Kidney tubule cell (primary cell): ENCODE results near the gene MYO1B.

Experiments
- DNase-seq: peaks from one replicate; pipeline ENCODE4 v3.0.0-alpha.2; 2018; ENCODE audit warnings: low spot score

MYO1B gene

GRCh38 chr2:191298306-191298705 is 53.1 kb downstream of the MYO1B start:
- DNase-seq, result no peak

DNA sequence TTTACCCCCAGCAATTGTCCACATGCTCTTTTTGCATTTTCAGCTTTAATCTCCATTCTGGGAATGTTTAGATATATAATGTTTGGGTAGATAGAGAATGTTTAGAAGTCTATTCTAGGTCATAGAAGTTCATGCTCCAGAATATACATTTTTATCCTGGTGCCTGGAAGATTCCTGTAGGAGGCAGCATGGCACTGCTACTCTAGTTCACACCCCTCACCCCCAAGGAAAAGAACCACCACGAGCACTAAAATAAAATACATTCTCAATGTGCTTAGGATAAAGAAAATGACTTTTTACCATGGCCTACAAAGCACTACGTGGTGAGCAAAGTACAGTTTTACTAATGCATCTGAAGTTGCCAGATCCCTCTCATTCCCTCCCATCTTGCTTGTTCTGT is 53.8 kb downstream of the MYO1B start:
- DNase-seq, result no peak

DNA sequence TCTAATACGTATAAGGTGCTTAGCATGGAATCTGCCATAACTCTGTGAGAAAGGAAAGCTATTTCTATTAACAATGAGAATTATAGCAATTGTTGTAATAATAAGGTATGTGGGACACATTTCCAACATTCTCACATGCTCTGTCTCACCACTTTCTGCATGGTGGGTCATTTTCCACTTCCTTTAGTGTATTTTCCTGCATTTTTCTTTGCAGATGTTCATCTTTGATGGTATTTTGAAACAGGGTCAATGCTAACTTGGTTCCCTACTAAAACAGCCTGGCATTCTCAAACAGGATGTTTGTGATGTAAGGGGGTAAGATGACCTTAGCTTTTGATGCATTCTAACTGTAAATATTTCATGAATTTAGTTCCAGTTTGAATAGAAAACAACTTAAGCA is 54.7 kb downstream of the MYO1B start:
- DNase-seq, result no peak

GRCh38 chr2:191301971-191302370 is 56.8 kb downstream of the MYO1B start:
- DNase-seq, result no peak

DNA sequence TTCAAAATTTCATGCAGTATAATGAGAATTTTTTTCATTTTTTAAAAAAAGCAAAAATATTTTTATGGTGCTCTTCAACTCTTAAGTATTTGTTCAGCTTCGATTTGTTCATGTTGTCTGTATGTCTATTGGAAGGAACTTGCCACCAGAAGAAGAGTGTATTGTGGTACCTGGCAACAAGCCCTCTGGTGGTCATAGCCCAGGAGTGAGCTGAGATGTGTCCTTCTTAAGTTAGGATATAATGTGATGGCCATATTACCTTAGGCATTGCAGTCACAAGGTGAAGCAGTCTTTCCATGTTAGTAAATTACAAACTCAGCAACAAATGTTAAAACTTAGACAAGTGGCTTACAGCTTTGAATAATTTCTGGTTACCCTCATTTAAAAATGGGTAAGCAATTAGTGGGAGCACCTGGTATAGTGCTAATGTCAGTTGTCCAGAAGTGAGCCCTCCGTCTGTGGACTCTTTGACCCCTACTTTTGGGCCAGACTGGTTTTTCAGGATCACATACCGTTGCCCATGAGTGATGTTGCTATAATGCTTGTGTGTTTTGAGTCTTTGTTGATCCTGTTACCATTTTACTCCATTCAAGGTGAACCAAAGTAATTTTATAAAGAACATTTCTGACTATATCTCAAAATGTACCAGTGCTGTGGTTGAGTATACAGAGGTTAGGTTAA is 57.4 kb downstream of the MYO1B start:
- DNase-seq, result peak; percentile 35

- no peak for DNase-seq
Measured at GRCh38 chr2:191303140-191304005, 58.2 kb downstream of the MYO1B start.

- DNase-seq, result no peak
Measured at GRCh38 chr2:191304939-191305875, 60.0 kb downstream of the MYO1B start.

GRCh38 chr2:191308026-191308425 is 62.8 kb downstream of the MYO1B start:
- peak; percentile 50 for DNase-seq

DNA sequence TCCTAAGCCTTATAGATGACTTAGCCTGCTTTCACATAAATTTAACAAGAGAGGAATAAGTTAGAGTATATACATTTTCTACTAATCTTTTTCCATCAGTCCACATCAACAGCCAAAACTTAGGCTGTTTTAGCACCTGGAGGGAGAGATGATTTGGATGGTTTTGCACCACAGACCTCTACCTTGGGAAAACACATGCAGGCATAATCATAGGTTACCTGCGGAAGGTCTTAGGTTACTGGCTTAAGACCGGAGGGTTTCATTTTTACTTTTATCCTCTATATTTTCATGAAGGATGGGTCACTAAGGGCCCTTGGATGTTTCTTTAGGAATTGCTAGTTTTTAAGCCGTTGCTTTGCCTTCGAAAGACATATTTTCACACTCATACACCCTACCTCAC is 66.0 kb downstream of the MYO1B start:
- no peak for DNase-seq

DNA sequence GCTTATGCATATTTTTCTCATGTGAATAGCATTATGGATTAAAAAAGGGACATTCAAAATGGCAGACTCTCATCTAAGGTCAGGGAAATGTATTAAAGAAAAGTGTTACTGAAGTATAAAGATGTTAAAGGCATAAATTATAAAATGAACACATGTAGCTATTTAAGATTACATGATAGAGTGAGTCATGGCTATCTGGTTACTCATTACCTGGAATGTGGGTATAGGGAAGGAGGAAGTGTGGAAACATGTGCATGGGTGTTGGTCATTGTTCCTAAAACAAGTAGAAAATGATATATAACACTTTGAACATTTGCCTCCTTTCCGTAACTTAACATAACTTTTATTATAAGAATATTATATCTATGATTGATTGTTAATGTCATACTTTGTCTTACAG is 66.4 kb downstream of the MYO1B start:
- peak; percentile 89 for DNase-seq

DNA sequence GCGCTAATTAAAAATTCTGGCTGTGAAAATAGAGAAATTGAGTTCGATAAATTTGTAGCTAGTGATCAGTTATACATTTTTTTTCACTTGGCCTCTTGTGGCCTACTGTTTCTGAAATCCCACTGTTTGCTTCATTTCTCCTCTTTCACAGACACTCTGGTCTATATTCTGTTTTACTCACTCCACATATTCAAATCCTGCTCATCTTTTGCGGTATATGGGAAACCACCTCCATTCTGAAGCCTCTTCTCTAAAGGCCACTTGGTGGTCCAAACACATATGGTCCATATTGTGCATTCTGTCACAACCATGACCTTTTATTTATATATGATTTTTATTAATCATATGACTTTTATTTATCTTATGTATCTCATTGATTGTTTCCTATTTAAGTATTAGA is 67.0 kb downstream of the MYO1B start:
- no peak for DNase-seq

DNA sequence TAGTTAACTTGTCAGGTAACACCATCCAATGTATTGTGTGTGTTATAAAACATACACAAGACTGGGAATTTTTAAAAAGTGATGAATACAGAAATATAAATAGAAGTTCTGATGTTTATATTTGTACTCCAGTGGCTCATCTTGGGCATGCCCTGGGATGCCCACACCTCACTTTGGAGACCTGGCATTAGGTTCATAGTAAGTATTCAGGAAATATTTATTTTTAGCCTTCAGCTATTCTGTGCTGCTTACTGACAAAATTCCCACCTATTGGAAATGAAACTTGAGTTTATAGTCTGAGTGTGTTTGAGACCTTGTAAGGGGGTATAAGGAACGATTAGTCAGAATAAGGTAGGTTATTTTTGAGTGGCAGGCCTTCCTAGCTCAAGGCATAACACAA is 67.5 kb downstream of the MYO1B start:
- no peak for DNase-seq

DNA sequence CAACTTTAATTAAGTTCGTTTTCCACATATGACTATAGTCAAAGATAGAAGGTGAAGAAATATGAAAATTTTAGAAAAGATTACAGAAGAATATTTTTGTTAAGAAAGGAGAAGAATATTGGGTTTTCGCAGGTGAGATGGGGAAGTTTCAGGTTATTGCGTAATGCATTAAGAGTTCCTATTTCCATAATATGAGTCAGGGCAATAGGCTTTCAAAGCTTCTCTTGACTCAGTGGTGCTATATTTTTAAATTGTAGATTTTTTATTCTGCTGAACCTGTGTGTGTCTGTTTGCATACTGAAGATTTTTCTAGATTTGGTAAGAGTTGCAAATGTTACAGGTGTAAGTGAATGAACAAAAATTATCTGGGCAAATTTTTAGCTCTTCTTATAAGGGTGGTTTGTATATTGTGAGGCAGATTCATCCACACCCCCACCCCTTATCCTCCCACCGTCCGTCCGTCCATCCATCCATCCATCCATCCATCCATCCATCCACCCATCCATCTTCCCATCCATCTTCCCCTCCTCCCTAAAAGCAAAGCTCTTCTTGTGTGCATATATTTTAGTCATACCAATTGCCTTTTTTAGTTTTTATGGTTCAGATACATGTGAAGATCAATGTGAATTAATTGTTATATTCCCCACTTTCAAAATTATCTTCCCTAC is 69.6 kb downstream of the MYO1B start:
- DNase-seq, result no peak

DNA sequence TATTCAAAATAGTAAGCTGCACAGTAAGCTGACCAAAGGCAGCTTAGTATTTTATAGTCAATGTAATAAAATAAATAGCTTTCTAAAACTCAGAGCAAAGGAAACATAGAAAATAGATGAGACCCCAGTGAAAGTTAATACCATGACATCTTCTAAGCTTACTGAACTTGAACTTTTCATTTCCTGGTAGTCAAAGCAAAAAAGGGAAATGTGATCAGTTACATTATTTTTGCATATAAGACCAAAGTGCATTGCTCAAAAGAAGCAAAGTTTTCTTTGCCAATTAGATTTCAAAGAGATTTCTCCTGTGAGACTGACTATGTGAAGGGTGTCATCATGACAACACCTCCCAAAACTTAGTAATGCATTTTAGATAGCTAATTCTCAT is 70.2 kb downstream of the MYO1B start:
- no peak for DNase-seq

- peak; percentile 57 for DNase-seq
Measured at GRCh38 chr2:191316246-191316994, 71.2 kb downstream of the MYO1B start.

- DNase-seq, result no peak
Measured at GRCh38 chr2:191318037-191318728, 73.0 kb downstream of the MYO1B start.

- DNase-seq, result peak; percentile 45
Measured at GRCh38 chr2:191318729-191319078, 73.5 kb downstream of the MYO1B start.

DNA sequence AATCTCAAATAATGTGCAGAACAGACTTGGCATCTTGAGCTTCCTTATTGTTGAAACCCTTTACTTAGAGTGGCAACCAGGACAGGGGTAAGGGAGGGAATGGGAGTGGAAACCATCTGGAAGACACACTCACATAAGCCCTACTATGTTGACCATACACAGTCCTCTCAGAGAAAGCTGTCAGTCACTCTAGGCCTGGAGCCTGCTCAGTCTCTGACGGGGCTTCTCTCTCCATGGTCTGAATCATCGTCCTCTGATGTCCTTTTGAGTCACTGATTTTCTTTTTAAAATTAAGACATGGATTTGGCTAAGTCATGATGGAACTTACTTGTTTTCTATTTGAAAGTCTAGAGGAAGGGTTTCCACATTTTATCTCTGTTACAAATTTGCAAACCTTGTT is 74.0 kb downstream of the MYO1B start:
- DNase-seq, result peak; percentile 65

DNA sequence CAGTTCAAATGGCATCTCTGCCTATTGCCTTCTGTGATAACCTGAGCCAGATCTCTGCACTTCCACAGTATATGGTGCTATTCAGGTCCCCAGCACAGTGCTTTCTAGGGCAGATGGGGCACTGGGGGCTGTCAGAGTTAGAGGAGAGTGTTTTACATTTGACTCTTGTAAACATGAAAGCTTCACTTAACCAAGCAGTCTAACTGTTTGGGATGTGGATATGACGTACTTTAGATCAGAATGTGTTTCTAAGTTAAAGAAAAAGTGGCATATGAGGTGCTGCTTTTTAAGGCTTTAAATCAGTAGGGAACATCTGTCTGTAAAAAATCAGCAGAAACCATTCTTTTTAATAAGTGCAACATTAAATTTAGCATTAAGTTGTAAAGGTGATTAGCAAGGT is 75.7 kb downstream of the MYO1B start:
- DNase-seq, result no peak

- DNase-seq, result peak; percentile 92
Measured at GRCh38 chr2:191321861-191322662, 76.9 kb downstream of the MYO1B start.
